Sigmoid colon (tissue), 4 donors: ENCODE data around the gene GGA1.

ENCODE experiments used
- CTCF ChIP-seq, 4 experiments: fragments of 450-650 bp in 3 of 4; fragments of 200-600 bp in 1 of 4; IDR thresholded peaks; one replicate each; pipeline ENCODE4 v1.5.1; 2016 to 2019; ENCODE audit warnings: antibody characterized with exemption in 4 of 4, mild to moderate bottlenecking in 3 of 4, moderate library complexity in 2 of 4
- POLR2A ChIP-seq, 2 donors: fragments of 450-650 bp; IDR thresholded peaks; one replicate each; pipeline ENCODE4 v1.6.1; 2016; ENCODE audit warnings: antibody characterized with exemption in 2 of 2, mild to moderate bottlenecking in 2 of 2, moderate library complexity in 2 of 2
- POLR2AphosphoS5 ChIP-seq, 4 donors: sonication (generic); formaldehyde crosslinking; IDR thresholded peaks; one replicate each; pipeline ENCODE4 v1.6.1; 2017; ENCODE audit warnings: antibody characterized with exemption in 4 of 4

- TF ChIP-seq POLR2AphosphoS5 (IDR thresholded peaks at IDR 0.05) (peak in 1 of 4 donors; percentile 13), CTCF (IDR thresholded peaks at IDR 0.05) (no peak), POLR2A (IDR thresholded peaks at IDR 0.05) (no peak)
These were observed 44.4 kb upstream of the GGA1 start for GRCh38 chr22:37564111-37564711.
